ENCODE measurements around the gene VAV2. TPM values are rescaled to one million over a fixed set of nuclear protein-coding genes. Genes with fewer than 3 reads are reported as not detected.

The VAV2 gene
- polyA plus RNA-seq, 4 donors: 36.1 to 47.8 (median 36.3) TPM

GRCh38 chr9:133727876-133728441 lies 264.2 kb downstream of the VAV2 start:
- DNase-seq (ENCODE audit: low read depth in 4 of 4, low spot score in 3 of 4): no peak

- no peak for DNase-seq (ENCODE audit: low read depth in 4 of 4, low spot score in 3 of 4)
Observed at GRCh38 chr9:133727277-133727875, 264.7 kb downstream of the VAV2 start.

- DNase-seq (ENCODE audit: low read depth in 4 of 4, low spot score in 3 of 4): no peak
Observed at GRCh38 chr9:133726401-133727276, 265.5 kb downstream of the VAV2 start.

GRCh38 chr9:133725886-133726285 lies 266.2 kb downstream of the VAV2 start:
- no peak for DNase-seq (ENCODE audit: low read depth in 4 of 4, low spot score in 3 of 4)

- no peak for DNase-seq (ENCODE audit: low read depth in 4 of 4, low spot score in 3 of 4)
Observed at GRCh38 chr9:133718563-133719315, 273.4 kb downstream of the VAV2 start.

- no peak for DNase-seq (ENCODE audit: low read depth in 4 of 4, low spot score in 3 of 4)
Observed at GRCh38 chr9:133717113-133718031, 274.8 kb downstream of the VAV2 start.

- no peak for DNase-seq (ENCODE audit: low read depth in 4 of 4, low spot score in 3 of 4)
Observed at GRCh38 chr9:133716564-133717112, 275.5 kb downstream of the VAV2 start.

GRCh38 chr9:133715866-133716563 lies 276.1 kb downstream of the VAV2 start:
- no peak for DNase-seq (ENCODE audit: low read depth in 4 of 4, low spot score in 3 of 4)

- DNase-seq (ENCODE audit: low read depth in 4 of 4, low spot score in 3 of 4): no peak
Observed at GRCh38 chr9:133715295-133715865, 276.7 kb downstream of the VAV2 start.

- no peak for DNase-seq (ENCODE audit: low read depth in 4 of 4, low spot score in 3 of 4)
Observed at GRCh38 chr9:133714606-133715294, 277.4 kb downstream of the VAV2 start.

GRCh38 chr9:133713960-133714495 lies 278.1 kb downstream of the VAV2 start:
- DNase-seq (ENCODE audit: low read depth in 4 of 4, low spot score in 3 of 4): no peak

GRCh38 chr9:133713150-133713959 lies 278.8 kb downstream of the VAV2 start:
- DNase-seq (ENCODE audit: low read depth in 4 of 4, low spot score in 3 of 4): no peak

- no peak for DNase-seq (ENCODE audit: low read depth in 4 of 4, low spot score in 3 of 4)
Observed at GRCh38 chr9:133712221-133713100, 279.7 kb downstream of the VAV2 start.
